Neutrophil (primary cell): Measurements from ENCODE around the gene IFI16.
"Not testable (repeated sequence)": the region's sequence is repeated elsewhere in the genome, so short reads cannot be mapped to it uniquely, and the experiment has no call there.

Source experiments
- H3K27ac ChIP-seq: fragments of 200-600 bp; sonication (generic); 2 replicates; pipeline ENCODE4 v1.5.1; 2016; ENCODE audit warnings: mild to moderate bottlenecking, moderate library complexity
- H3K27me3 ChIP-seq: fragments of 200-600 bp; sonication (generic); 2 replicates; pipeline ENCODE4 v1.6.0; 2016; ENCODE audit warnings: mild to moderate bottlenecking
- H3K36me3 ChIP-seq: fragments of 200-600 bp; sonication (generic); 2 replicates; pipeline ENCODE4 v1.5.1; 2017
- H3K4me1 ChIP-seq, 2 experiments: fragments of 200-600 bp in 1 of 2; sonication (generic) in 1 of 2; 1 replicate in 1 of 2; 2 replicates in 1 of 2; pipeline versions ENCODE4 v1.5.1 to v1.6.1; 2013 to 2016; ENCODE audit warnings: low read depth in 1 of 2, low read length in 1 of 2, mild to moderate bottlenecking in 1 of 2, moderate library complexity in 1 of 2; ENCODE audit not compliant: control insufficient read depth in 1 of 2, insufficient read depth in 1 of 2
- H3K4me3 ChIP-seq, 2 experiments: fragments of 200-600 bp in 1 of 2; sonication (generic) in 1 of 2; 1 replicate in 1 of 2; 2 replicates in 1 of 2; pipeline ENCODE4 v1.5.1; 2013 to 2016; ENCODE audit warnings: low read depth in 1 of 2, low read length in 1 of 2, mild to moderate bottlenecking in 1 of 2, moderate library complexity in 1 of 2
- H3K9me3 ChIP-seq: fragments of 200-600 bp; sonication (generic); 2 replicates; pipeline ENCODE4 v1.5.1; 2016
- CTCF ChIP-seq: fragments of 200-600 bp; sonication (generic); IDR thresholded peaks from 2 replicates; pipeline ENCODE4 v1.5.1; 2016; ENCODE audit warnings: antibody characterized with exemption

The IFI16 gene

GRCh38 chr1:159100589-159100988 is 90.9 kb downstream of the IFI16 start:
- no peak for TF ChIP-seq CTCF
- Histone ChIP-seq H3K27me3 (no peaks in the 10 kb centered on the region), H3K27ac (no peak overlapping the region), H3K36me3 (no peaks in the 10 kb centered on the region), H3K4me3 (no peak overlapping the region), H3K9me3 (no peaks in the 10 kb centered on the region), H3K4me1 (peaks cover 9 to 18% of the 10 kb centered on the region in 2 experiments)

DNA sequence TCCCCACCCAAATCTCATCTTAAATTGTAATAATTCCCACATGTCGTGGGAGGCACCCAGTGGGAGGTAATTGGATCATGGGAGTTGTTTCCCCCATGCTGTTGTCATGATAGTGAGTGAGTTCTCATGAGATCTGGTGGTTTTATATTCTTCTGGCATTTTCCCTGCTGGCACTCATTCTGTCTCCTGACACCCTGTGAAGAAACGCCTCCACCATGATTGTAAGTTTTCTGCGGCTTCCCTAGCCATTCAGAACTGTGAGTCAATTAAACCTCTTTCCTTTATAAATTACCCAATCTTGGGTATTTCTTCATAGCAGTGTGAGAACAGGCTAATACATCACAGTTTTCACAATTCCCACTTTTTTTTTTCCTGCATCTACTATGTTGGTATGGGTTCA is 93.3 kb downstream of the IFI16 start:
- H3K27ac ChIP-seq, result not testable (repeated sequence)

More for the DNA sequence above, 93.3 kb downstream of the IFI16 start:
- H3K4me1 ChIP-seq, result peaks cover 9 to 18% of the 10 kb centered on the region in 2 experiments
- not testable (repeated sequence) for H3K27me3 ChIP-seq, H3K36me3 ChIP-seq, H3K4me3 ChIP-seq, H3K9me3 ChIP-seq
